ENCODE measurements around the gene NPRL2. TPM values are rescaled to one million over a fixed set of nuclear protein-coding genes. Genes with fewer than 3 reads are reported as not detected.

Gene NPRL2
- total RNA-seq, 2 experiments from 2014 or later = 27.9 to 52.5 TPM

GRCh38 chr3:50341996-50342650 is 8.5 kb downstream of the NPRL2 start:
- Histone ChIP-seq H3K36me3 (ENCODE audit: insufficient read depth, low read length) (no peaks in the 10 kb centered on the region), H3K4me1 (ENCODE audit: insufficient read depth, low read length, poor library complexity, severe bottlenecking) (peaks cover 42% of the 10 kb centered on the region)
- intact Hi-C loops (cut with micrococcal nuclease; ENCODE audit: unreplicated experiment) = no loop called here

GRCh38 chr3:50341537-50341936 is 9.0 kb downstream of the NPRL2 start:
- H3K9me2 ChIP-seq (ENCODE audit: insufficient read depth, low read length) = no peaks in the 10 kb centered on the region
- peaks cover 11% of the 10 kb centered on the region for H3K79me2 ChIP-seq (ENCODE audit: insufficient read depth, low read depth, low read length)
- H3K36me3 ChIP-seq (ENCODE audit: insufficient read depth, low read length) = peaks cover 3% of the 10 kb centered on the region; the same call in 1 of the 2 replicates
- no peak overlapping the region; the same call in 1 of the 2 replicates for H2AFZ ChIP-seq (ENCODE audit: low read length)
- no peak overlapping the region for H3K4me2 ChIP-seq (ENCODE audit: low read length)
- BruUV-seq (replicated peaks) = no TSS peak
- POLR2A ChIA-PET = no interaction called here
- H3K4me3 ChIP-seq (ENCODE audit: low read depth, low read length, poor library complexity, severe bottlenecking) = no peak overlapping the region
- no peak overlapping the region for H3K27ac ChIP-seq (ENCODE audit: low read depth, low read length, poor library complexity, severe bottlenecking)
- TF ChIP-seq CTCF (conservative IDR thresholded peaks at IDR 0.05; ENCODE audit: low read length) (no peak), EZH2phosphoT487 (IDR thresholded peaks at IDR 0.05; ENCODE audit: borderline replicate concordance, low read depth, low read length) (no peak)
- no peaks in the 10 kb centered on the region; the same call in 1 of the 2 replicates for H4K20me1 ChIP-seq (ENCODE audit: insufficient read depth, low read length)
- no peaks in the 10 kb centered on the region for H3K9me3 ChIP-seq (ENCODE audit: low read length)
- peaks cover 42% of the 10 kb centered on the region for H3K4me1 ChIP-seq (ENCODE audit: insufficient read depth, low read length, poor library complexity, severe bottlenecking)
- intact Hi-C loops (cut with micrococcal nuclease; ENCODE audit: unreplicated experiment) = no loop called here
- CTCF ChIA-PET (ENCODE audit: unreplicated experiment) = no interaction called here
- no peak for DNase-seq (ENCODE audit: low spot score)

More at GRCh38 chr3:50341996-50342650, 8.5 kb downstream of the NPRL2 start:
- no peaks in the 10 kb centered on the region for H4K20me1 ChIP-seq (ENCODE audit: insufficient read depth, low read length)
- no TSS peak for BruUV-seq (replicated peaks)
- H3K79me2 ChIP-seq (ENCODE audit: insufficient read depth, low read depth, low read length) = peaks cover 5% of the 10 kb centered on the region; the same call in 1 of the 2 replicates
- ChIA-PET POLR2A (no interaction called here), CTCF (ENCODE audit: unreplicated experiment) (no interaction called here)
- H3K27ac ChIP-seq (ENCODE audit: low read depth, low read length, poor library complexity, severe bottlenecking) = no peak overlapping the region
- no peak overlapping the region for H3K4me2 ChIP-seq (ENCODE audit: low read length)
- no peak overlapping the region for H2AFZ ChIP-seq (ENCODE audit: low read length)
- H3K9me2 ChIP-seq (ENCODE audit: insufficient read depth, low read length) = no peaks in the 10 kb centered on the region
- TF ChIP-seq EZH2phosphoT487 (IDR thresholded peaks at IDR 0.05; ENCODE audit: borderline replicate concordance, low read depth, low read length) (no peak), CTCF (conservative IDR thresholded peaks at IDR 0.05; ENCODE audit: low read length) (no peak)
- no peak for DNase-seq (ENCODE audit: low spot score)
- H3K9me3 ChIP-seq (ENCODE audit: low read length) = no peaks in the 10 kb centered on the region
- no peak overlapping the region for H3K4me3 ChIP-seq (ENCODE audit: low read depth, low read length, poor library complexity, severe bottlenecking)
